ENCODE data around the gene FBXL20.

Gene FBXL20

GRCh38 chr17:39208893-39209292 is 192.5 kb downstream of the FBXL20 start:
- DNase-seq (ENCODE audit: low read depth in 1 of 2, low spot score in 1 of 2) = no peak

- DNase-seq (ENCODE audit: low read depth in 1 of 2, low spot score in 1 of 2) = no peak
Observed at GRCh38 chr17:39208136-39208535, 193.3 kb downstream of the FBXL20 start.

- no peak for DNase-seq (ENCODE audit: low read depth in 1 of 2, low spot score in 1 of 2)
Observed at GRCh38 chr17:39205112-39205526, 196.3 kb downstream of the FBXL20 start.

GRCh38 chr17:39204245-39204644 is 197.2 kb downstream of the FBXL20 start:
- no peak for DNase-seq (ENCODE audit: low read depth in 1 of 2, low spot score in 1 of 2)

All from activated T-helper 1 cell treated with anti-CD3 and anti-CD28 coated beads, Interleukin-2, amount 50 U/mL, for 16 hours (primary cell).